Posterior vena cava (tissue), 2 donors: ENCODE measurements around the gene OR10AD1. TPM values are rescaled to one million over a fixed set of nuclear protein-coding genes. Genes with fewer than 3 reads are reported as not detected.
"Not testable (repeated sequence)": the region's sequence is repeated elsewhere in the genome, so short reads cannot be mapped to it uniquely, and the experiment has no call there.

Experiments used
- DNase-seq: peaks from one replicate; pipeline ENCODE4 v3.0.0-alpha.2; 2020; ENCODE audit warnings: low spot score
- intact Hi-C, 2 donors: fragments of 100-400 bp; cut with DNase I; formaldehyde crosslinking; loops; one replicate each; pipeline versions ENCODE4 v1.14.1 to v1.14.2; 2022 to 2023
- total RNA-seq, 2 donors: library from RNA; stranded (reverse); fragmentation: NEBNext Ultra II Directional; extraction: Animal tissue kit (Norgen Biotek cat#: 25700); gene quantifications; one replicate each; pipeline ENCODE4 v1.2.1, GENCODE V29; 2021
- donor health status: DM: yes; HTN: yes; CAD: no.
- donor health status: DM: yes; HTN: yes; CAD: no.

The OR10AD1 gene
- total RNA-seq, 2 donors from 2014 or later, result not detected

DNA sequence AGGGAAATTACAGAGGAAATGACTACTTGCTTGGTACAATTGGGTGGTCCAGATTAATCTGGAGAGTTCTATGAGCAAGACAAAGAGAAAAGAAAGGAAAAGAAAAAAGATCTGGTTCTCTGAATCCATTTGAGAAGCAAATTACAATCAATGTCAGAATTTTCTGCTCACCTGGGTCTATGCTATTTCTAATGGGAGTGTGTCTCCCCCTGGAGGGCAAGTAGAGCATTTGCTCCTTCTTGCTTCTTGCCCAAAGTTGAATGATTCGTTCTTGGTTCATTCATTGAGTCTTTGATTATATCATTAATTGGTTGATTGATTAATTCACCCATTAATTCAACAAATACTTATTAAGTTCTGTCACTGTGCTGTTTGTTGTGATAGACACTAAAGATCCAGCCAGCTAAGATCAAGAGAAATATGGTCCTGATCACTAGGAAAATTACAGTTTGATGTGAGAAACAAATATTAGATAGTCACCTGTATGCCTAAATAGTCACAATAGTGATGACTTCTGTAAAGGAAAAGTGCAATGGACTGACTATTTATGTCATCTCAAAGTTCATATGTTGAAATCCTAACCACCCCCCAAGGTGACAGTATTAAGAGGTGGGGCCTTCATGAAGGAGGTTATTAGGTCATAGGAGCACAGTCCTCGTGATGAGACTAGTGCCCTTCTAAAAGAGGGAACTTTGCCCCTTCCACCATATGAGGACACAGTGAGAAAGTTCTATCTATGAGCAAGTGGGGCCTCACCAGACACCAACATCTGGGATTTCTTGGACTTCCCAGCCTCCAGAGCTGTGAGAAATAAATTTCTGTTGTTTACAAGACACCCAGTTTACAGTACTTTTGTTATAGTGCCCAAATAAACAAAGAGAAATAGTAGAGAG lies 37.8 kb downstream of the OR10AD1 start:
- no peak for DNase-seq
- intact Hi-C loops, result loop anchor here in 1 of 2 donors (10.0 kb wide), 1 partner anchor 81 kb away; no protein-coding TSS in a partner anchor

DNA sequence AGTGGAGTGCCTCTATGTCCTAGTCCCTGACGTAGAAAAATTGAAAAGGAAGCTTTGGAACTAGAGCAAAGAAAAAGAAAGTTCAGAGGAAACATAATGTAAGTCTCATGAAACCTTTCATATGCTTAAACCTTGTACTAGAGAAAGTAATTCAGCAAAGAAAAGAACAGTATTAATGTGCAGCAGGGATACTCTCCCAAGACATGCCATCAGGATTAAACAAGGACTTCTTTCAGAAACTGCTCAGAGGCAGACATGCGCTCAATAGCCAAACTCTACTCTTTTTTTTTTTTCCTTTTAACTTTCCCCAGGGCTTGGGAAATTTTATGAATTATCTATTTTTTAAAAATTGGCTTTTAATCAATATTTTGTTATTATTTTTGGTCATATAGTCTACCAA lies 38.6 kb downstream of the OR10AD1 start:
- intact Hi-C loops, result loop anchor here in 1 of 2 donors (10.0 kb wide), 1 partner anchor 80 kb away; no protein-coding TSS in a partner anchor
- DNase-seq, result no peak

- DNase-seq, result no peak
- intact Hi-C loops, result loop anchor here in 1 of 2 donors (2.0 to 10.0 kb wide), 2 partner anchors 78 to 172 kb away; no protein-coding TSS in a partner anchor
Observed at GRCh38 chr12:48163150-48163747, 39.8 kb downstream of the OR10AD1 start.

DNA sequence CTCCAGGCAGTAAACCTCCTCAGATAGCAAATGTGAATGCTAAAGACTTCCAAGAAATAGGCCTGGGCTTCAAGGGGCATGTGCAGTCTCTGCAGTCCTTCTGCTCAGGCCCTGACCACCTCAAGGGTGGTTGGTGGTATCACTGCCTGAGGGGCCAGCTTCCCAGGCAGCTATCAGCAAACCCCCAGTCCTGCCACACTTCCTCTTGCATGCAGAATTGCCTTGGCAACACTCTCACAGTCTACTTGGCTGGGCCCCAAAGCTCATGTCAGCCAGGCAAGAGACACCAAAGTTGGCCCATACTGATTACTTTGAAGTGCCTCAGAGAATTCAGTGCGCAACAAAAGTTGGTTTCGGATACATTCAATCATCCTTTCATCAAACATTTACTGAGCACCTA lies 42.3 kb downstream of the OR10AD1 start:
- DNase-seq, result no peak
- intact Hi-C loops, result loop anchor here in 1 of 2 donors (10.0 kb wide), 1 partner anchor 76 kb away; no protein-coding TSS in a partner anchor

- intact Hi-C loops, result loop anchor here in 1 of 2 donors (10.0 kb wide), 1 partner anchor 75 kb away; no protein-coding TSS in a partner anchor
- DNase-seq, result no peak
Observed at GRCh38 chr12:48160046-48160445, 43.0 kb downstream of the OR10AD1 start.

GRCh38 chr12:48157889-48158370 lies 45.2 kb downstream of the OR10AD1 start:
- intact Hi-C loops, result no loop called here
- no peak for DNase-seq

GRCh38 chr12:48157018-48157888 lies 45.8 kb downstream of the OR10AD1 start, which contains the start of gene ASB8:
Gene ASB8, minus strand, starts transcription at chr12:48157515. Its CDS starts 4,019 bp downstream, at chr12:48153496.
- intact Hi-C loops, result no loop called here
- DNase-seq, result peak; percentile 100

DNA sequence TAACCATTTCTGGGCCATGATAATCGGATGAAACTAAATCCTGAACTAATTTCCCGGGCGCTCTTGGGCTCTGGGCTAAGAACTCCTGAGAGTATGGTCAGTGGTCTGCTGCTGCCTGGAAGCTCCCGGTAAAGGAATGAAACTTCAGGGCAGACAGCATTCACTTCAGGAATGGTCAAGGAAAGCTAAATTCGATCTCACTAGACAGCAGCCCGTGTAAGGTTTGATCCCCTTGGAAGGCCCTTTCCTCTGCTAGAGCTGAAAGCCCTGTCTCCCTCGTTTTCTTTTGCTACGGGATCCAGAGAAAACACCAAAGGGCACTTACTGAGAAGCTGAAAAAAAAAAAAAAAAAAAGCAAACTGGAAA lies 46.5 kb downstream of the OR10AD1 start:
- intact Hi-C loops, result no loop called here

GRCh38 chr12:48155786-48156185 lies 47.3 kb downstream of the OR10AD1 start:
- DNase-seq, intact Hi-C loops: not testable (repeated sequence)

More for the DNA sequence above, 46.5 kb downstream of the OR10AD1 start:
- no peak for DNase-seq

Other genes starting within 250 kb of the OR10AD1 start
- gene TMEM106C, start 239.7 kb downstream of the OR10AD1 start, total RNA-seq, result 10 to 100 TPM; 29.5 to 36.1 TPM
- gene COL2A1, start 198.8 kb downstream of the OR10AD1 start, total RNA-seq, result not detected
- gene SENP1, start 97.2 kb downstream of the OR10AD1 start, total RNA-seq, result 10 to 100 TPM; 21.4 to 21.8 TPM
- 10 to 100 TPM; 44.7 to 49.0 TPM for gene PFKM, start 83.9 kb downstream of the OR10AD1 start, total RNA-seq
- 10 to 100 TPM; 34.7 to 37.8 TPM for gene ASB8, start 45.8 kb downstream of the OR10AD1 start, total RNA-seq
- under 1 TPM; 0.48 to 0.74 TPM for gene CCDC184, start 19.6 kb downstream of the OR10AD1 start, total RNA-seq
- gene ZNF641, start 147.6 kb upstream of the OR10AD1 start, total RNA-seq, result 10 to 100 TPM; 16.8 to 22.3 TPM